Tibial artery (tissue), 4 donors: ENCODE results near the gene RREB1.
A peak's percentile ranks its signal among the peaks of the same experiment; 100 is the strongest.

ENCODE experiments used
- DNase-seq, 2 donors: peaks; one replicate each; pipeline ENCODE4 v3.0.0-alpha.2; 2019
- H3K27ac ChIP-seq, 2 donors: fragments of 200-600 bp; sonication (generic) in 1 of 2; 1 replicate in 1 of 2; 2 replicates in 1 of 2; pipeline ENCODE4 v1.5.1; 2018 to 2019; ENCODE audit warnings: mild to moderate bottlenecking in 1 of 2
- H3K27me3 ChIP-seq, 2 donors: fragments of 200-600 bp; sonication (generic) in 1 of 2; one replicate each; pipeline versions ENCODE4 v1.5.1 to v1.6.0; 2016 to 2019
- H3K36me3 ChIP-seq, 3 donors: fragments of 200-600 bp; sonication (generic) in 2 of 3; one replicate each; pipeline ENCODE4 v1.5.1; 2016 to 2019; ENCODE audit warnings: mild to moderate bottlenecking in 2 of 3
- H3K4me1 ChIP-seq, 4 donors: fragments of 200-600 bp; sonication (generic) in 2 of 4; 1 replicate in 3 of 4; 2 replicates in 1 of 4; pipeline ENCODE4 v1.5.1; 2016 to 2019
- H3K4me3 ChIP-seq, 2 donors: fragments of 200-600 bp; sonication (generic) in 1 of 2; 1 replicate in 1 of 2; 2 replicates in 1 of 2; pipeline ENCODE4 v1.5.1; 2018 to 2019; ENCODE audit warnings: mild to moderate bottlenecking in 2 of 2
- H3K9me3 ChIP-seq, 3 donors: fragments of 200-600 bp; sonication (generic) in 1 of 3; one replicate each; pipeline ENCODE4 v1.5.1; 2016 to 2019
- intact Hi-C: fragments of 100-400 bp; cut with DNase I; formaldehyde crosslinking; loops from one replicate; pipeline ENCODE4 v1.15.0; 2023; ENCODE audit warnings: low total_unique reads
- TF ChIP-seq, protein P1 (sequence below), 2 experiments: fragments of 200-600 bp in 1 of 2; fragments of 450-650 bp in 1 of 2; IDR thresholded peaks; one replicate each; pipeline ENCODE4 v1.5.1; 2017 to 2019; ENCODE audit warnings: antibody characterized with exemption in 2 of 2, mild to moderate bottlenecking in 1 of 2, moderate library complexity in 1 of 2

RREB1 gene

DNA sequence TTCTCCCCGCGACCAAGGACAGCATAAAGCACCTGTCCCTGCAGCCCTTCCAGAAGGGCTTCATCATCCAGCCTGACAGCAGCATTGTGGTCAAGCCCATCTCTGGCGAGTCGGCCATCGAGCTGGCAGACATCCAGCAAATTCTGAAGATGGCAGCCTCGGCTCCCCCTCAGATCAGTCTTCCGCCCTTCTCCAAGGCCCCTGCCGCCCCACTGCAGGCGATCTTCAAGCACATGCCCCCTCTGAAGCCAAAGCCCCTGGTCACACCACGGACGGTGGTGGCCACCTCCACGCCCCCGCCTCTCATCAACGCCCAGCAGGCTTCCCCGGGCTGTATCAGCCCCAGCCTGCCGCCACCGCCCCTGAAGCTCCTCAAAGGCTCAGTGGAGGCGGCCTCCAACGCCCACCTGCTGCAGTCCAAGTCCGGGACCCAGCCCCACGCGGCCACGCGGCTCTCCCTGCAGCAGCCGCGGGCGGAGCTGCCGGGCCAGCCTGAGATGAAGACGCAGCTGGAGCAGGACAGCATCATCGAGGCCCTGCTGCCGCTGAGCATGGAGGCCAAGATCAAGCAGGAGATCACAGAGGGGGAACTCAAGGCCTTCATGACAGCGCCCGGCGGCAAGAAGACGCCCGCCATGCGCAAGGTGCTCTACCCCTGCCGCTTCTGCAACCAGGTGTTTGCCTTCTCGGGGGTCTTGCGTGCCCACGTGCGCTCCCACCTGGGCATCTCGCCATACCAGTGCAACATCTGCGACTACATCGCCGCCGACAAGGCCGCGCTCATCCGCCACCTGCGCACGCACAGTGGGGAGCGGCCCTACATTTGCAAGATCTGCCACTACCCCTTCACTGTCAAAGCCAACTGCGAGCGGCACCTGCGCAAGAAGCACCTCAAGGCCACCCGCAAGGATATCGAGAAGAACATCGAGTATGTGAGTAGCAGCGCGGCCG, 121.9 kb downstream of the RREB1 start:
- DNase-seq: no peak
- Histone ChIP-seq H3K9me3 (no peaks in the 10 kb centered on the region), H3K4me1 (peaks cover 0 to 2% (median 0%) of the 10 kb centered on the region in 4 donors), H3K36me3 (peaks cover 68 to 90% (median 74%) of the 10 kb centered on the region in 3 donors), H3K27ac (no peak overlapping the region), H3K27me3 (no peaks in the 10 kb centered on the region), H3K4me3 (no peak overlapping the region)
- TF ChIP-seq, protein P1, sequence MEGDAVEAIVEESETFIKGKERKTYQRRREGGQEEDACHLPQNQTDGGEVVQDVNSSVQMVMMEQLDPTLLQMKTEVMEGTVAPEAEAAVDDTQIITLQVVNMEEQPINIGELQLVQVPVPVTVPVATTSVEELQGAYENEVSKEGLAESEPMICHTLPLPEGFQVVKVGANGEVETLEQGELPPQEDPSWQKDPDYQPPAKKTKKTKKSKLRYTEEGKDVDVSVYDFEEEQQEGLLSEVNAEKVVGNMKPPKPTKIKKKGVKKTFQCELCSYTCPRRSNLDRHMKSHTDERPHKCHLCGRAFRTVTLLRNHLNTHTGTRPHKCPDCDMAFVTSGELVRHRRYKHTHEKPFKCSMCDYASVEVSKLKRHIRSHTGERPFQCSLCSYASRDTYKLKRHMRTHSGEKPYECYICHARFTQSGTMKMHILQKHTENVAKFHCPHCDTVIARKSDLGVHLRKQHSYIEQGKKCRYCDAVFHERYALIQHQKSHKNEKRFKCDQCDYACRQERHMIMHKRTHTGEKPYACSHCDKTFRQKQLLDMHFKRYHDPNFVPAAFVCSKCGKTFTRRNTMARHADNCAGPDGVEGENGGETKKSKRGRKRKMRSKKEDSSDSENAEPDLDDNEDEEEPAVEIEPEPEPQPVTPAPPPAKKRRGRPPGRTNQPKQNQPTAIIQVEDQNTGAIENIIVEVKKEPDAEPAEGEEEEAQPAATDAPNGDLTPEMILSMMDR (IDR thresholded peaks at IDR 0.05): no peak
- intact Hi-C loops: loop anchor here (10.0 kb wide), 1 partner anchor 115 kb away; no protein-coding TSS in a partner anchor

- no peak for DNase-seq
- intact Hi-C loops: loop anchor here (10.0 kb wide), 1 partner anchor 116 kb away; no protein-coding TSS in a partner anchor
Measured at GRCh38 chr6:7230327-7230691, 122.5 kb downstream of the RREB1 start.

GRCh38 chr6:7230956-7231713, 123.4 kb downstream of the RREB1 start:
- no peak overlapping the region for H3K4me3 ChIP-seq
- no peak overlapping the region for H3K27ac ChIP-seq
- no peaks in the 10 kb centered on the region for H3K9me3 ChIP-seq
- intact Hi-C loops: loop anchor here (10.0 kb wide), 1 partner anchor 116 kb away; no protein-coding TSS in a partner anchor
- H3K36me3 ChIP-seq: peaks cover 67 to 90% (median 72%) of the 10 kb centered on the region in 3 donors
- no peaks in the 10 kb centered on the region for H3K27me3 ChIP-seq
- H3K4me1 ChIP-seq: peaks cover 0 to 17% (median 0%) of the 10 kb centered on the region in 4 donors
- DNase-seq: no peak
- TF ChIP-seq, protein P1 (IDR thresholded peaks at IDR 0.05): no peak

More at GRCh38 chr6:7230327-7230691, 122.5 kb downstream of the RREB1 start:
- TF ChIP-seq, protein P1 (IDR thresholded peaks at IDR 0.05): no peak
- Histone ChIP-seq H3K9me3 (no peaks in the 10 kb centered on the region), H3K4me3 (no peak overlapping the region), H3K36me3 (peaks cover 68 to 90% (median 69%) of the 10 kb centered on the region in 3 donors), H3K27ac (no peak overlapping the region), H3K4me1 (peaks cover 0 to 9% (median 0%) of the 10 kb centered on the region in 4 donors), H3K27me3 (no peaks in the 10 kb centered on the region)

GRCh38 chr6:7232351-7232750, 124.6 kb downstream of the RREB1 start:
- Histone ChIP-seq H3K36me3 (peaks cover 55 to 82% (median 60%) of the 10 kb centered on the region in 3 donors), H3K27me3 (no peaks in the 10 kb centered on the region), H3K9me3 (no peaks in the 10 kb centered on the region), H3K4me1 (peaks cover 0 to 17% (median 0%) of the 10 kb centered on the region in 4 donors), H3K27ac (no peak overlapping the region), H3K4me3 (no peak overlapping the region)
- peak in 1 of 2 donors; percentile 18 for DNase-seq
- TF ChIP-seq, protein P1 (IDR thresholded peaks at IDR 0.05): no peak
- intact Hi-C loops: loop anchor here (10.0 kb wide), 1 partner anchor 118 kb away; no protein-coding TSS in a partner anchor

- Histone ChIP-seq H3K27me3 (no peaks in the 10 kb centered on the region), H3K4me1 (peaks cover 0 to 24% (median 0%) of the 10 kb centered on the region in 4 donors), H3K27ac (no peak overlapping the region), H3K9me3 (no peaks in the 10 kb centered on the region), H3K36me3 (peaks cover 34 to 61% (median 45%) of the 10 kb centered on the region in 3 donors), H3K4me3 (no peak overlapping the region)
- DNase-seq: no peak
- intact Hi-C loops: loop anchor here (10.0 kb wide), 1 partner anchor 120 kb away; no protein-coding TSS in a partner anchor
- TF ChIP-seq, protein P1 (IDR thresholded peaks at IDR 0.05): no peak
Measured at GRCh38 chr6:7234547-7234946, 126.8 kb downstream of the RREB1 start.
